Fibroblast of skin of left biceps (primary cell): Measurements from ENCODE around the gene BANP.
"Not testable (repeated sequence)": the region's sequence is repeated elsewhere in the genome, so short reads cannot be mapped to it uniquely, and the experiment has no call there.

Experiments used
- DNase-seq, 2 experiments: peaks; one replicate each; pipeline ENCODE4 v3.0.0-alpha.2; 2013; ENCODE audit warnings: low read depth in 2 of 2

BANP gene

DNA sequence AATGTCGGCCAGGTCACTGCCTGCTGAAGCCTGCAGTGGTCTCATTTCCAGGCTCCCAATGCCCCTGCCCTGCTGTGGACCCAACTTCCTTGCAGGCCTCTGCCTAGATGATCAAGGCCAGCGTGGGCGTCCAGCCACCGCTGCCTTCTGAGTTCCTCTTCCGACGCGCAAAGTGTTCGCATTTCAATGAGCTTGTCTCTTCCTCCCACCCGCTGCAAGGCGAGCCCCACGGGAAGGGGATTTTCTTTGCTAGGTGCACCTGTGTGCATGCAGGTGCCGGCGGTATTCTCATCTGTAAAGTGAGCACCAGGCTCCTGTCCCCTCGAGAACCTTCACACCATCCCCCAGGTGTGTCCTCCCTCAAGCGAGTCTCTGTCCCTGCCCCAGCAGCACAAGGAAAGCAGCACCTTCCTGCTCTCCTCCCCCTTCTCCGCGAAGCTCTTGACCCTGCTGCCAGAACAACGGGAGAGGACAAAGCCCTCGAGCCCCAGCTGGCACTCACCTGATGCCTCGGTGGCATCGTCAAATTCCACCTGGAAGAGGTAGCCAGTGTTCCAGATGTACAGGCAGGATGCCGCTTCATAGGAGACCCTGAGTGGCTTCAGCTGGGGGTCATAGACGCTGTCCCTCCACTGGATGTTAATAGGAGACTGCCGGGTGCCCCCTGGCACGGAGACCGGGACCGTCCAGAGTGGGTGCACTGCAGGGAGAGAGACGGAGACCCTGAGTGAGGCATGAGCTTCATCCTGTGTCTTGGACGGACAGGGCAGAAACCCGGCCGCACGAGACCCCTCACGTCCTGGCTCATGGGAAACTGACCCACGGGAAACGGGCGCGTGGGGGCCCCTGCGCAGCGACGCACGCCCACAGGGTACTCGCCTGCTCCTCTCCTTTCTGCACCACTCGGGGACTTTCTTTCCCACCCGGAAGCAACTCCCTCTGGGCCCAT is 24.7 kb upstream of the BANP start:
- no peak for DNase-seq

DNA sequence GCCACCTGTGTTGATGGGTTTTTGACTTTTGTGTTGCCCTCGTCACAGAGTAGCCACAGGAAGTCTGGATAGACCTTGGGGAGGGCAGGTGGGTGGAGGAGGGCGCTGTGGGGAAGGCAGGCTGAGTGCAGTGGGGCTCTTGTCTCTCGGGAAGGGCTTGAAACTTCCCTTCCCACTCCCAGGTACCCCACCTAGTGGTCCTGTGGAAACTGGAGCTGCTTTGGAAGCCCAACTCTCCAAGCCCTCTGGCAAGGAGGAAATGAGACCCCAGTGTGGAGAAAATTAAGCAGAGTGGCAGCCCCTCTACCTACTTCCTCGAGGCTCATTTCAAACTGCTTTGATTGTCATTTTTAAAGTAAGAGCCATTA is 24.1 kb upstream of the BANP start:
- DNase-seq = no peak

DNA sequence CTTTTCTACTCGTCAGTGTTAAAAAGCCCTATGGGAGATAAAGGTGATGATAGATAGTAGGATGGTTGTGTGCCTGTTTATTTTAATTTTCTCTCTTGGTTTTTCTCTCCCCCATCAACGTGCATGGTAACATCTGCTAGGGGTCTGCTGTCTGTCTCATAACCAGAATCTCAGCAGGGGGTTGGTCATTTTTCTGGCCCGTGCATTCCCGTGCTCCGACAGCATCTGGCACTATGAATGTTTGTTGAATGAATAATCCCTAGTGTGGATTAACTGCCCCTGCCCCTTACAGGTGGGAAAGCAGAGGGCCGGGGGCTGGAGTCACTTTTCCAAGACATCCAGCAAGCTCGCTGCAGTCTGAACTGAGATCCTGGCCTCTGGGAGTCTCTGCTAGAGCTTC is 21.2 kb upstream of the BANP start:
- DNase-seq = peak in 1 of 2 experiments; percentile 15

DNA sequence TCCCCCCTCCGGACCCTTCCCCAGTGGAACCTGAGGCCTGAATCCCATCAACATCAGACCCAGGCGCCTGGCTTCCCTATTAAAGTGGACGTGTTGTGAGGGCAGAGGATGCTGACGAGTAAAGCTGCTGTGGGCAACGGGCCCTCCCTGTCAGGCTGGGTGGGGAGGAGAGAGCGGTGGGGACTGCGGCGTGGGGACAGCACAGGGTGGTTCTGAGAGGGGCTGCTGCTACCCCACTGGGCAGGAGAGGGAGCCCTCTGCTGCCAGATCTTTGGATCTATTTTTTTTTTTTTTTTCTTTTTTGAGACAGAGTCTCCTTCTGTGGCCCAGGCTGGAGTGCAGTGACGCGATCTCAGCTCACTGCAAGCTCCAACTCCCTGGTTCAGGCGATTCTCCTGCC is 20.8 kb upstream of the BANP start:
- DNase-seq = no peak

DNA sequence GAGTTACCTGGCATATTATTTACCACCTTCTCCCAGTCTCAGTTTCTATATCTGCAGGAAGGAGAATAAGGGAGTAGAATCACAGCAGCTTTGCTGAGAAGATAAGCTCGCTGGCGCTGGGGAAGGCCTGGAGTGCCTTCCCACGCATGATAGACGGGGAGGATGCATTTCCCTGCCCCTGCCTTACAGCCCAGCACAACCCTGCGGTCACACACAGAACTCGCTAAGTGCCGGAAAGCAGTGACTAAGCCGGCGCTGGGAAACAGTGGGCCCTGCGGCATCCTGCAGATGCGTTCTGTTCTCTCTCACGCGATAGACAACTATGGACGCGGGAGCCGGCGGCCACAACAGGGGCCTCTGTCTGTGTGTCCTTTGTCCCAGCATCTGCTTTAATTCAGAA is 19.7 kb upstream of the BANP start:
- no peak for DNase-seq

DNA sequence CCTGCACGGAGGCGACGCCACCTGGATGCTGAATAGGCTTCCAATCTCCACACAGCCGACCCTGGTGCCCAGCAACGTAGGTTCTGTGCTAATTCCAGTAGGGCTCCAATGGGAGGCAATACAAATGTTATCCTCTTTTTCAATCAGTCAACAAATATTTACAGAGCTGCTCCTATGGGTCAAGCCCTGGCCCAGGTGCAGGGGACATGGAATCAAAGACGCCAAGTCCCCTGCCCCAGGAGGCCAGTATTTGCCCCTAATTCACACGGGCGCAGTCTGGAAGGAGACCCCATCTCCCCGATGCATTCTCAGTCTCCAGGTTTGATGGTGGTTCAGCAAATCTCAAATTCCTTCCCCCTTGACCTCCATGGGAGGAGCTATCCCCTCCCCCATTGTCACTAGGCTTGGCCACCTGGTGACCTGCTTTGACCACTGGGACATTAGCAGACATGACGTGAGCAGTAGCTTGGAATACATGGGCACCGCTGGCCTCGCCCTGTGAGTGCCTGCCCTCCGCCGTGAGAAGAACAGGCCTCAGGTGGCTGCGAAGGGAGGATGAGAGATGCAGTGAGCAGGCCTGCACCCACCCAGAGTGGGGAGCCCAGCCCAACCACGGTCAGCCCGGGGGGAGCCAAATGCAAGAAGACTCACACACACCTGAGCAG is 18.6 kb upstream of the BANP start:
- DNase-seq = not testable (repeated sequence)

DNA sequence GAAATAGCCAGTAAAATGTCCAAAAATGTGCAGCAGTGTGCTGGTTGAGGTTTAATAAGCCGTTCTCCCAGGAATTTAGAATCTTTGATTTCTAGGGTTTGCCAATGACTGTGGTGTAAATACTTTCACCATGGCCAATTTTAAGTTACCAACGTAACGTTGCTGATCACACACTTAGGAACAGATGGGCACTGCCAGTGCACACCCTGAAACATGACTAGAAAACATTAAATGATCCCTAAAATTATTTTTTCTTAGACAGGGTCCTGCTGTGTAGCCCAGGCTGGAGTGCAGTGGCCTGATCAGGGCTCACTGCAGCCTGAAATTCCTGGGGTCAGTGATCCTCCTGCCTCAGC is 18.1 kb upstream of the BANP start:
- DNase-seq = no peak

DNA sequence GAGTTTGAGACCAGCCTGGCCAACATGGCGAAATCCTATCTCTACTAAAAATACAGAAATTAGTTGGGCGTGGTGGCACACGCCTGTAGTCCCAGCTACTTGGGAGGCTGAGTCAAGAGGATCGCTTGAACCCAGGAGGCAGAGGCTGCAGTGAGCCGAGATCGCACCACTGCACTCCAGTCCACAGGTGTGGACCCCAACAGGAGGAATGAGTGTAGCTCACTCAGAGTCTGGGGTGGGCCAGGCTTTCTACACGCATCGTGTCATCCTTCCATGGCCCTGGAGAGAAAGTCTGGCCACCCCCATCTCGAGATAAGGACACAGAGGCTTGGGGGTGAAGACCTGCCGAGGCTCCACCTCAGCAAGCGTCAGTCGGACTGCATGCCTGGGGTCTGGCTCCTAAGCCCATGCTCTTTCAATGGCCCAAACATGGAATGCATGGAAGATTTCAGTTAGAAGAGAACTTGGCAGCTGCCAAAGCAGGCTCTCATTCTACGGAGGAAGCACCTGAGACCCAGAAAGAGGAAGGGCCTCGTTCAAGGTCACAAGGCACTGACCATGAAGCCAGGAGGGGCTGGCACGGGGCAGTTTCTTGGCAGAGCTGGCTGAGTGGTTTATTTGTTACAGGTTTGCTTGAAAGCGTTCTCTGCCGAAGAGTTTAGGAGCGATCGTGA is 16.3 kb upstream of the BANP start:
- DNase-seq = not testable (repeated sequence)

DNA sequence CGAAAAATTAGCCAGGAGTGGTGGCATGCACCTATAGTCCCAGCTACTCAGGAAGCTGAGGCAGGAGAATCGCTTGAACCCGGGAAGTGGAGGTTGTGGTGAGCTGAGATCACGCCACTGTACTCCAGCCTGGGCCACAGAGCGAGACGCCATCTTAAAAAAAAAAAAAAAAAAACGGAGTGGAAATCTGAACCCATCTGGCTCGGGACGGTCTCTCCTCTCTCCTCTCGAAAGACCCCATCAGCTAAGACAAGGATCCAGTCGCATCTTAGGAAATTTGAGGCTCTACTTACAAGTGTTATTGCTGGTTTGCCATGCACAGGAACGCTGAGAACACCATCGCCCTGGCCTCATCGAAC is 15.2 kb upstream of the BANP start:
- DNase-seq = not testable (repeated sequence)

DNA sequence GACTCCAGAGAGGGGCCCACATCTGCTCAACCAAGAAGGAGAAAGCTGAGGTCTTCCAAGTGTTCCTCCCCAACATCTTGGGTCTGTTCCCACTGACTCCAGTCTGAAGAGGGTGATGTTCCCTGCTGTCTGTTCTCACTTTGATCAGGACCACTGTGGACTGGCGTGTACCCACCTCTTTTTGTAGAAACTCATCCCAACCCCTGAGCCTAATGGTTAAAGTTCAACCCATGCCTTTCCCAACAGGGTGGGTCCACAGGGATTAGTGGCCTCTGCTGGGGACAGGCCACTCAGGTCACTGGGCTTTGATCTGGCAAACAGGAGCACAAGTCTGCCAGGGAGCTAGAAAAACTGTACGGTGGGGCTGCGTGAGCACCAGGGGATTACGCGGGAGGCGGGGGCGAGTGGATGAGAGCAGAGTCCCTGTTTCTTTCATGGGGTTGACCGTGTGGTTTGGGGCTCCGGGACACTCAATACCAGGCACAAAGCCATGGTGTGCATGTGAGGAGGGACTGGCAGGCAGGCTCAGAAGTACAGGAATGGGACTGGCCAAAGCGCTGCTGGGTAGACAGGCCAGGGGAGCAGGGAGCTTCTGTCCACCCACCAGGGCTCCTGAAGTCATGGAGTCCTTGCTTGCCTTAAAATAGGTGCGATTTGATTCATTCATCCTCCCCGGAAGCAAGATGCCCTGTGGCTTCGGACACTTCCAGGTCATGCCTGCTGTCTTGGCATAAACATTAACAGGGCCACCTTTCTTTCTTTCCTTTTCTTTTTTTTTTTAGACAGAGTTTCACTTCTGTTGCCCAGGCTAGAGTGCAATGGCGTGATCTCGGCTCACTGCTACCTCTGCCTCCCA is 14.6 kb upstream of the BANP start, which contains the start of gene CA5A:
TSS of gene CA5A (minus strand) at position 155 of the 856 bp plus-strand sequence. CDS start at position 76, 79 bp downstream.
- DNase-seq = no peak

DNA sequence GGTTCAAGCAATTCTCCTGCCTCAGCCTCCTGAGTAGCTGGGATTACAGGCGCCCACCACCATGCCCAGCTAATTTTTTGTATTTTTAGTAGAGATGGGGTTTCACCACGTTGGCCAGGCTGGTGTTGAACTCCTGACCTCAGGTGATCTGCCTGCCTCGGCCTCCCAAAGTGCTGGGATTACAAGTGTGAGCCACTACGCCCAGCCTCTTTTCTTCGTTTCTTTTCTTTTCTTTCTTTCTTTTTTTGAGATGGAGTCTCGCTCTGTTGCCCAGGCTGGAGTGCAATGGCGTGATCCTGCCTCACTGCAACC is 14.0 kb upstream of the BANP start:
- not testable (repeated sequence) for DNase-seq

DNA sequence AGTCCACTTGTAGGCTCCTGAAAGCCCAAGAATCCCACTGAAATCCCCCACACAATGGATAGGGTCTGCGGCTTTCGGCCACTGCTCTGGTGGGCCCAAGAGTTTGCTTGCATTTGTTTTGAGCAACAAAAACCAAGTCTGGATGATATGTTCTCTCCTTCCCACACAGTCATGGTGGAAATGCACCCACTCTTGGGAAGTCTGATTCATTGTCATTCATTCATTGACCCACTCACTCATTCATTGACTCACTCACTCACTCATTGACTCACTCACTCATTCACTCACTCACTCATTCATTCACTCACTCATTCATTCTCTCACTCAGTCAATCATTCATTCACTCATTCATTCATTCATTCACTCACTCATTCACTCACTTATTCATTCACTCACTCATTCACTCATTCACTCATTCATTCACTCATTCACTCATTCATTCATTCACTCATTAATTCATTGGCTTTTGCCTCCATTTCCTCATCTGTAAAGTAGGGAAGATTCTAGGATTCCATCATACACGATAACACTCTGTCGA is 12.8 kb upstream of the BANP start:
- DNase-seq = no peak

DNA sequence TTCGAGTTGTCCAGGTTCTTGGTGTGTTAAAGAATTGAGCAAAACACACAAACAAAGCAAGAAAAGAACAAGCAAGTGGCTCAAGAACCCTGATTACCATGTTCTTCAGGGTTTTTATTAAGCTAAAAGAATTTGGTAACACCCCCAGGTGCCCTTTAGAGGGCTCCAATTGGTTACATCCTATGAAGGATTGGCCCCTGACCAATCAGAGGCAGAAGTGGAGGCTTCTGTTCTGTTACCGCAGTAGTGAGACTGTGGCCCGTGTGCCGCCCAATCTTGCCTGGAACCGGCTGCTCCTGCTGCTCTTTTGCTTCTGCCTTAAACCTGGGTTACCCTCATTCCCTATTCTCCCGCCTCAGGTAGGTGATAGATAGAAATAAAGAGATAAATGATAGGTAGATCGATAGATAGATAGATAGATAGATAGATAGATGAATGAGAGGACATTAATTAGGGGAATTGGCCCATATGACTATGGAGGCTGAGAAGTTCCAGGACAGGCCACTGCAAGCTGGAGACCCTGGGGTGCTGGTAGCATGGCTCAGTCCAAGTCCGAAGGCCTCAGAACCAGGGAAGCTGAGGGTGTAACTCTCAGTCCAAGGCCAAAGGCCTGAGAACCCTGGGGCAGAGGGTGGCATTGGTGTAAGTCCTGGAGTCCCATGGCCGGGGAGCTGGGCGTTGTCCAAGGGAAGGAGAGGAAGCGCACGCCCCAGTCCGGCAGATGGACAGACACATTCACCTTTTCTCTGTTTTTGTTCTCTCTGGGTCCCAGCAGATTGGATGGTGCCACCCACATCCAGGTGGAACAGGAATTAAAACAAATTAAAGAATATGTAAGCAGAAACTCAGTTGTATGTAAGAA is 11.4 kb upstream of the BANP start:
- no peak for DNase-seq

DNA sequence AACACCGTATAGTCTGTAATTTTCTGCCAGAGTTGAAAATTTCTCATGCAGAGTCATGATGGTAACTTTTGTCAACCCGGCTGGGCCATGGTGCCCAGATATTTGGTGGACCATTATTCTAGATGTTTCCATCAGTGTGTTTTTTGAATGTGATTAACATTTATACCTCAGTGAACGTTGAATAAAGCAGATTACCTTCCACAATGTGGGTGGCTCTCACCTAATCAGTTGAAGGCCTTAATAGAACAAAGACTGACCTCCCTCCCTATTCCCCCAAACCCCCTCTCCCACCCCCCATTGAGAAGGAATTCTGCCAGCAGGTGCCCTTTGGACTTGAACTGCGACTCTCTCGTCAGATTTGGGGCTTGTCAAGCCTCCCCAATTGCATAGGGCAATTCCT is 8.6 kb upstream of the BANP start:
- DNase-seq = no peak

DNA sequence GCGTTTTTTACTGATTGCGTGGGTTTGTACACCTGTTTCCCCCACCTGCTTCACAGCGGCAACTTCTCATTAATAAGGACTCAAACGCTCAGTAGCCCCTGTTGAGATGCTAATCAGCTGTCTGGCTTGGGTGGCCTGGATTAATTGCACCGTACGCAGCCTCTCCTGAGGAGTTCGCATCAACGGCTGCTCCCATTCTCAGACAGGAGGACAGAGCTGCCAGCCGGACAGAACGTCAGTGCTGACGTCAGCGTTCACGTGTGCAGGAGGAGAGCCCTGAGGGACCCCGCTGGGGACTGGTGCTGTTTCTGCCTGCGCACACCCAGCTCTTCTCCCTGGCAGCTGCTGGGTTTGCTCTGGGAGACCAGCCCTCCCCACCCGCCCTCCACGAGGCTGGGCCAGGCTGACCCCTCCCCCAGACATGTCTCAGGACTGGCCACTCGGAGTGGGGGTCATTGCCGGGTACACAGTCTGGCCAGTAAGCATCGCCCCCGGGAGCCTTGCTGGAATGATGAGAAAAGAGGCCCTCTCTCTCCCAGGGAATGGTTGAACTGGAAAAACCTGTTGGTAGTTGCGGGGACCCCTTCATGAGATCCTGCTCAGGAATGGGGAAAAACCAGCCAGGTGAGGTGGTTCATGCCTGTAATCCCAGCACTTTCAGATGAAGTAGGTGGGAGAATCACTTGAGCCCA is 5.7 kb upstream of the BANP start:
- no peak for DNase-seq

DNA sequence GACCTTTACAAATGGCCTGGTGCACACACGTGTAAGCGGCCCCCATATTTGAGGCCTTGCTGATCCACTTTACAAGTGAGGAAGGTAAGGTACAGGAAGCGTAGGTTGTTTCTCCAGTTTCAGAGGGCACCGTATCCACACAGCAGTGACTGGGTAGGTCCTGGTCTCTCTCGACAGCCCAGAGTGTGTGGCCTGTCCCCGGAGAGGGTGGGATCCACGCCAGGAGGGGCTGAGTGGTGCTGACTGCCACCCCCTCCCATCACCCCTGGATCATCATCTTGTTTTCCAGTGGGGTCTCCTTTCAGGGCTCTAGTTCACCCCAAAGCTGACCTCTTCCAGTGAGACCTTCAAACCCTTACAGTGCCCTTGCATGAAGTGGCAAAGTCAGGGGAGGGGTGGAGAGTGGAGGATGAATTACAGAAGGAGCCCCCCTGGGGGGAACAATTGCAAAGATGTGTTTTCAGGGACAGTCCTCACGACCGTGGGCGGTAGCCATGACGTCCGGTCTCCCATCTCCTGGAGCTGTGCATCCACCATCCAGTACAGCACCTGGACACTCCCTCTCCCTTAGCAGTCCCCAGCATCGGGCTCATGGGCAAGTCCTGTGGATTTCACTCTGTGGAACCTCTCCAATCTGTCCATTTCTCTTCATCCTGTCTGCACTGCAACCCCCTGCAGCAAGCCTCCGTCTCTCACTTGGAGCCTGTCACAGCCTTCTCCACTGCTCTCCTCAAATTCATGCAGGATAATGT is 4.5 kb upstream of the BANP start:
- DNase-seq = no peak

DNA sequence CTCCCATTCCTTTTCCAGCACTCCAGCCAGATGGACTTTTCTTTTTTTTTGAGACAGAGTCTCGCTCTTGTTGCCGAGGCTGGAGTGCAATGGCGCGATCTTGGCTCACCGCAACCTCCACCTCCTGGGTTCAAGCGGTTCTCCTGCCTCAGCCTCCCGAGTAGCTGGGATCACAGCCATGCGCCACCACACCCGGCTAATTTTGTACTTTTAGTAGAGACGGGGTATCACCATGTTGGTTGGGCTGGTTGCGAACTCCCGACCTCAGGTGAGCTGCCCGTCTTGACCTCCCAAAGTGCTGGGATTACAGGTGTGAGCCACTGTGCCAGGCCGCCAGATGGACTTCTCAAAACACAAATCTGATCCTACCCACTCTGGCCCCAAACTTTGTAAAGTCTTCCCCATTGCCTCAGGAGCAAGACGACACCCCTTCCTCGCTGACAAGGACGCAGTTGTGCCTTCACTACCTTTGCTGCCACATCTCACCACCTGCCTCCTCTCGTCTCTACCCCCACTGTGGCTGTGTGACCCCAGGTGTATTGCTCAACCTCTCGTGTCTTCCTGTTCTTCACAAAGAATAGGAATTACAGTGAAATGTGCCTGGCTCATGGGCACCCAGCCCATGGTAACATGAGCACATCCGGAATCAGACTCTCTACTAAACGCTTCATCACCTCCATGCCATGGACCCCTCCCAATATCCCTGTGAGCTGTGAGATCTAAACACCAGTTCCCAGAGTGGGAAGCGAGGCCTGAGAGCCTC is 3.7 kb upstream of the BANP start:
- no peak for DNase-seq

DNA sequence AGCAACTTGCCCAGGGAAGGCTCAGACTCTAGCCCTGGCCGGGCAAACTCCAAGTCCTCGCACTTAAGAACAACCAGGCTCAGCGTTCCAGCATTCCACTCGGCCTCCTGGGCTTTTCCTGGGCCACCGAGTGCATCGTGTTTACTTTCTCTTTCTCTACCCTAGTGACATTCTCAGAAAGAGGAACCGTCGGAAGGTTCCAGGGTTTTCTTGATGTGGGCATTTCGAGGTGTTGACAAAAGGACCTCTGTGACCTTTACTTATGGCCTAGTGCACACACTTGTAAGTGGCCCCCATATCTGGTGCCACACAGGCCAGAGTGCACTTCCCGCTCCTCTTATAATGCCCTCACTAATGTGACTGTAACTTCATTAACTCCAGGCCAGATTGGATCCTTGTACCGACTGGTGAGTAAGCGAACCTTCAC is 3.1 kb upstream of the BANP start:
- no peak for DNase-seq

DNA sequence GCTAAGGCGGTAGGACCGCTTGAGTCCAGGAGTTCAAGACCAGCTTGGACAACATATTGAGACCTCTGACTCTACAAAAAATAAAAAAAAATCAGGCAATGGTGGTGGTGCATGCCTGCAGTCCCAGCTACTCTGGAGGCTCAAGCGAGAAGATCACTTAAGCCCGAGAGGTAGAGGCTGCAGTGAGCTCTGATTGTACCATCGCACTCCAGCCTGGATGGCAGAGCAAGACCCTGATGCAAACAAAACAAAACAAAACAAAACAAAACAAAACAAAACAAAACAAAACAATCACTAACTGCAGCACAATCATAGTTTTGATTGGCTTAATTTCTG is 2.5 kb upstream of the BANP start:
- no peak for DNase-seq
